Stimulated activated CD4-positive, alpha-beta T cell treated with anti-CD3 and anti-CD28 coated beads, TNF-alpha, amount 100 ng/mL, for 24 hours (primary cell): ENCODE data around the gene MBIP.
"Not testable (repeated sequence)": the region's sequence is repeated elsewhere in the genome, so short reads cannot be mapped to it uniquely, and the experiment has no call there.

Experiments
- DNase-seq, 3 experiments: peaks; one replicate each; pipeline ENCODE4 v3.0.0-alpha.2; 2020; ENCODE audit warnings: low read depth in 3 of 3

Gene MBIP

GRCh38 chr14:36320200-36320896 is at the start of gene MBIP:
Gene MBIP, minus strand, starts transcription at chr14:36320637. Its CDS starts 49 bp downstream, at chr14:36320588.
- DNase-seq: peak; percentile 82 to 93 (median 86)

- DNase-seq: no peak
Measured at GRCh38 chr14:36367985-36368774, 47.7 kb upstream of the MBIP start.

- DNase-seq: no peak
Measured at GRCh38 chr14:36365766-36366165, 45.3 kb upstream of the MBIP start.

- no peak for DNase-seq
Measured at GRCh38 chr14:36363704-36364103, 43.3 kb upstream of the MBIP start.

- no peak for DNase-seq
Measured at GRCh38 chr14:36362648-36363047, 42.2 kb upstream of the MBIP start.

GRCh38 chr14:36361210-36361853 is 40.9 kb upstream of the MBIP start:
- DNase-seq: no peak

GRCh38 chr14:36356862-36357261 is 36.4 kb upstream of the MBIP start:
- no peak for DNase-seq

GRCh38 chr14:36346052-36346451 is 25.6 kb upstream of the MBIP start:
- no peak for DNase-seq

GRCh38 chr14:36344211-36344610 is 23.8 kb upstream of the MBIP start:
- no peak for DNase-seq

- not testable (repeated sequence) for DNase-seq
Measured at GRCh38 chr14:36341811-36342210, 21.4 kb upstream of the MBIP start.

GRCh38 chr14:36340276-36340890 is 19.9 kb upstream of the MBIP start:
- DNase-seq: no peak

GRCh38 chr14:36339816-36340215 is 19.4 kb upstream of the MBIP start:
- DNase-seq: no peak

GRCh38 chr14:36333119-36333518 is 12.7 kb upstream of the MBIP start:
- DNase-seq: no peak

GRCh38 chr14:36327573-36327972 is 7.1 kb upstream of the MBIP start:
- DNase-seq: not testable (repeated sequence)

GRCh38 chr14:36325853-36326252 is 5.4 kb upstream of the MBIP start:
- DNase-seq: no peak

- no peak for DNase-seq
Measured at GRCh38 chr14:36324897-36325296, 4.5 kb upstream of the MBIP start.

GRCh38 chr14:36320897-36321381 is 502 bp upstream of the MBIP start:
- no peak for DNase-seq

- DNase-seq: no peak
Measured at GRCh38 chr14:36319899-36320199, 588 bp downstream of the MBIP start.

GRCh38 chr14:36317650-36318049 is 2.8 kb downstream of the MBIP start:
- no peak for DNase-seq

- no peak for DNase-seq
Measured at GRCh38 chr14:36316131-36316530, 4.3 kb downstream of the MBIP start.

GRCh38 chr14:36315159-36315853 is 5.1 kb downstream of the MBIP start:
- peak; percentile 10 to 27 (median 16) for DNase-seq

GRCh38 chr14:36313898-36314297 is 6.5 kb downstream of the MBIP start:
- DNase-seq: no peak
